K562 (cell line): ENCODE data around the gene S100A9. TPM values are rescaled to one million over a fixed set of nuclear protein-coding genes. Genes with fewer than 3 reads are reported as not detected.

Experiments used
- ATAC-seq: fragments of 200-7000 bp; cut with Tn5 transposase; 3 replicates; pipeline ENCODE4 v1.9.1; 2020; ENCODE audit warnings: moderate library complexity
- BruUV-seq: library from RNA; stranded (reverse); fragments of 400-500 nt; replicated peaks from 2 replicates; lab custom pipeline; 2021; lab: Mats Ljungman, UMichigan
- CTCF ChIA-PET: fragments of 300-600 bp; formaldehyde crosslinking; extraction: SDS; loops from one replicate; lab custom pipeline; 2021; ENCODE audit warnings: low intra/inter-chr PET ratio; lab: Yijun Ruan, JAX
- POLR2A ChIA-PET: fragments of 300-600, 350-650 bp; sonication (Branson Sonifier 250); formaldehyde crosslinking; extraction: SDS; loops from one replicate; lab custom pipeline; 2021; ENCODE audit warnings: antibody characterized with exemption, inconsistent platforms; lab: Yijun Ruan, JAX
- DNase-seq, 4 experiments: peaks; one replicate each; pipeline versions ENCODE4 v3.0.0 to v3.0.0-alpha.2; 2011 to 2018; ENCODE audit warnings: low spot score in 3 of 4, mixed read lengths in 3 of 4; ENCODE audit errors: extremely low read depth in 1 of 4
- FAIRE-seq: peaks from 2 replicates; lab custom pipeline; 2011; peaks lifted over from hg19 to GRCh38; lab: Jason Lieb, UNC
- H2AFZ ChIP-seq: 2 replicates; pipeline ENCODE4 v1.6.0; 2011; ENCODE audit warnings: low read depth, low read length, control low read depth, inconsistent platforms
- H3K27ac ChIP-seq: fragments of 200-600 bp; 3 replicates; pipeline ENCODE4 v1.8.0; 2011; ENCODE audit warnings: low read depth, mild to moderate bottlenecking, control low read depth, inconsistent platforms, low read length, moderate library complexity, mixed read lengths; ENCODE audit errors: extremely low read depth
- H3K27me3 ChIP-seq, 2 experiments: fragments of 300-600 bp in 1 of 2; 2 replicates in 1 of 2; 3 replicates in 1 of 2; pipeline versions ENCODE4 v1.6.0 to v1.8.0; 2011; ENCODE audit warnings: inconsistent platforms in 2 of 2, low read length in 2 of 2, mild to moderate bottlenecking in 1 of 2, mixed read lengths in 1 of 2, moderate library complexity in 1 of 2; ENCODE audit not compliant: control insufficient read depth in 2 of 2, insufficient read depth in 2 of 2
- H3K36me3 ChIP-seq: fragments of 300-600 bp; 3 replicates; pipeline ENCODE4 v1.8.0; 2011; ENCODE audit warnings: mild to moderate bottlenecking, low read length, inconsistent platforms; ENCODE audit not compliant: control insufficient read depth, insufficient read depth
- H3K4me1 ChIP-seq, 2 experiments: fragments of 200-600 bp in 1 of 2; replicated peaks in 1 of 2; 2 replicates in 1 of 2; 3 replicates in 1 of 2; pipeline versions ENCODE4 v1.5.1 to v1.8.0; 2011; ENCODE audit warnings: inconsistent platforms in 2 of 2, low read length in 2 of 2, mild to moderate bottlenecking in 1 of 2, mixed read lengths in 1 of 2, moderate library complexity in 1 of 2; ENCODE audit not compliant: control insufficient read depth in 2 of 2, insufficient read depth in 2 of 2
- H3K4me2 ChIP-seq: 2 replicates; pipeline ENCODE4 v1.6.1; 2011; ENCODE audit warnings: low read length, control low read depth, inconsistent platforms, mixed read lengths; ENCODE audit not compliant: insufficient read depth
- H3K4me3 ChIP-seq: fragments of 200-600 bp; sonication (generic), shearing (Covaris generic); 2 replicates; pipeline ENCODE4 v1.5.1; 2016; ENCODE audit warnings: control low read depth, inconsistent platforms
- H3K79me2 ChIP-seq: fragments of 200-600 bp; 3 replicates; pipeline ENCODE4 v1.8.0; 2011; ENCODE audit warnings: low read length, inconsistent platforms; ENCODE audit not compliant: control insufficient read depth, insufficient read depth
- H3K9ac ChIP-seq, 2 experiments: 2 replicates each; pipeline versions ENCODE4 v1.6.0 to v1.6.1; 2011; ENCODE audit warnings: low read depth in 2 of 2, low read length in 2 of 2, control low read depth in 1 of 2, inconsistent platforms in 1 of 2, mild to moderate bottlenecking in 1 of 2, mixed read lengths in 1 of 2; ENCODE audit not compliant: insufficient read depth in 1 of 2
- H3K9me1 ChIP-seq: one replicate; pipeline ENCODE4 v1.6.0; 2011; ENCODE audit warnings: inconsistent platforms, mild to moderate bottlenecking, low read length, moderate library complexity; ENCODE audit not compliant: control insufficient read depth, insufficient read depth
- H3K9me3 ChIP-seq: replicated peaks from 2 replicates; pipeline ENCODE4 v1.5.1; 2011; ENCODE audit warnings: low read depth, low read length, inconsistent platforms; ENCODE audit not compliant: control insufficient read depth, insufficient read depth
- H4K20me1 ChIP-seq: replicated peaks from 2 replicates; pipeline ENCODE4 v1.6.1; 2011; ENCODE audit warnings: low read length, inconsistent platforms, mixed read lengths; ENCODE audit not compliant: control insufficient read depth, insufficient read depth
- L3MBTL2 ChIP-seq: fragments of 450-650 bp; IDR thresholded peaks from 2 replicates; pipeline ENCODE4 v1.6.1; 2016; ENCODE audit warnings: mild to moderate bottlenecking, moderate library complexity
- NRF1 ChIP-seq, 2 experiments: fragments of 450-650 bp; IDR thresholded peaks in 1 of 2; conservative IDR thresholded peaks in 1 of 2; 2 replicates each; pipeline ENCODE4 v1.6.1; 2014; ENCODE audit warnings: mild to moderate bottlenecking in 2 of 2
- RAD21 ChIP-seq, 2 experiments: fragments of 250-450 bp in 1 of 2; fragments of 450-650 bp in 1 of 2; sonication (Bioruptor Pico) in 1 of 2; formaldehyde crosslinking in 1 of 2; IDR thresholded peaks in 1 of 2; conservative IDR thresholded peaks in 1 of 2; 2 replicates each; pipeline versions ENCODE4 v1.4.0 to v1.8.0; 2020 to 2022; ENCODE audit warnings: mild to moderate bottlenecking in 2 of 2, moderate library complexity in 1 of 2
- RB1 ChIP-seq: fragments of 450-650 bp; IDR thresholded peaks from 2 replicates; pipeline ENCODE4 v1.6.1; 2017; ENCODE audit warnings: low read depth, mild to moderate bottlenecking
- SMC3 ChIP-seq: conservative IDR thresholded peaks from 2 replicates; pipeline ENCODE4 v1.6.1; 2011; ENCODE audit warnings: low read depth, low read length, improper control_type of control experiment; ENCODE audit not compliant: insufficient read depth
- THRAP3 ChIP-seq: fragments of 450-650 bp; IDR thresholded peaks from 2 replicates; pipeline ENCODE4 v1.6.1; 2016; ENCODE audit warnings: mild to moderate bottlenecking, inconsistent platforms, borderline replicate concordance
- WGBS: fragments of 100-300 bp; shearing (Covaris generic); methylation state at CpG from one replicate; pipeline ENCODE4 v1.1.6; 2016; ENCODE audit warnings: low coverage, mixed read lengths; ENCODE audit not compliant: insufficient coverage; ENCODE audit errors: missing lambda C conversion rate; 5-methylcytosine and 5-hydroxymethylcytosine counted together
- in situ Hi-C: fragments of 300-500 bp; cut with MboI; formaldehyde crosslinking; loops from 4 replicates; pipeline ENCODE4 v1.15.0; 2018; ENCODE audit warnings: inconsistent platforms, mixed read lengths
- intact Hi-C: fragments of 100-400 bp; cut with micrococcal nuclease; formaldehyde crosslinking; loops from 2 replicates; pipeline ENCODE4 v1.14.2; 2022
- polyA plus RNA-seq, 8 experiments: library from polyadenylated mRNA; depleted of rRNA in 4 of 8; stranded (reverse) in 5 of 8; unstranded in 3 of 8; fragments of >200 nt; fragmentation: Nextera tagmentation in 2 of 8; fragmentation: Illumina TruSeq in 1 of 8; extraction: Ambion mirVana in 2 of 8; extraction: Trizol in 1 of 8; gene quantifications; 2 replicates each; pipeline versions ENCODE4 v1.2.1 to v1.2.3, GENCODE V29; 2011 to 2014; ENCODE audit warnings: inconsistent platforms in 1 of 8, missing spikeins in 1 of 8
- total RNA-seq, 7 experiments: library from RNA; depleted of rRNA in 6 of 7; stranded (reverse); fragments of >200 nt in 6 of 7; fragmentation: Illumina TruSeq in 2 of 7; extraction: Trizol in 2 of 7; gene quantifications; 2 replicates each; pipeline versions ENCODE4 v1.2.1 to v1.2.3, GENCODE V29; 2011 to 2021; ENCODE audit warnings: low replicate concordance in 1 of 7
- TF ChIP-seq, protein P1 (sequence below), 3 experiments: IDR thresholded peaks in 2 of 3; conservative IDR thresholded peaks in 1 of 3; 2 replicates each; pipeline ENCODE4 v1.5.1; 2011 to 2012; ENCODE audit warnings: low read length in 3 of 3, mild to moderate bottlenecking in 3 of 3, control low read depth in 2 of 3, improper control_type of control experiment in 1 of 3, inconsistent platforms in 1 of 3, low read depth in 1 of 3, mixed read lengths in 1 of 3, moderate library complexity in 1 of 3; ENCODE audit not compliant: insufficient read depth in 2 of 3

Gene S100A9
- total and polyA plus RNA-seq, 9 of the 15 experiments (the other 6 are each of a cell fraction or from before 2014, with no cell fraction given) = 0.80 TPM; not detected in 8

DNA sequence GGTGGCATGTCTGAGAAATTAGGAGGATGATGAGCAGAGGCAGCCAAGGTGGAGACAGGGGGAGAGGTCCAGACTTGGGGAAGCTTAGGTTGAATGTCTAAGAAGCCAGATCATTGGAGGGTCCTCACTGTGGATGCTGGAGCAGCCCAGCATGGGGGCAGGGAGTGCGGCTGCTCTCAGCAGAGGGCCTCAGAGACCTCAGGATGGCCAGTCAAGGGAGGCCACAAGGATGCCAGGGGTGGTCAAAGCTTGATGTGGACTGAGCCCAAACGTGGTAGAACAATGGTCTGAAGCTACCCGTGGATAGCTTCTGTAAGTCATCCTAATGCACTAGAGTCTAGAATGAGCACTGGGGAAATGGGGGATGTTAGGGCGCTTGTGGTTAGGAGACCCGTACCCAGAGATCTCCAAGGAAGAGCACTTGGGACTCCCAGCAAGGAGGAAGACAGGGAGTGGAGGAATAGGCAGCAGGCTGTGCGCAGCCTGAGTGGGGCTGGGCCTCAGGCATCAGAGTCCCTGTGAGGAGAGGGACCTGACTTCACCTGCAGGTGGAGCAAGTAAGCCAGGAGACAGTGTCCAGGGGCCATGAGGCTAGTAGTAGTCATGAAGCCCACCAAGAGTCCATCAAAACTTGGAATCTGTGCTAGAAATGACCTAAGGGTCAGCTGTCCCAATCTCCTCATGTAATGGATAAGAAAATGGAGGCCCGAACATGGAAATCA is 4.3 kb upstream of the S100A9 start:
- TF ChIP-seq NRF1 (conservative IDR thresholded peaks at IDR 0.05 in 1 of 2, IDR thresholded peaks at IDR 0.05 in 1 of 2) = peak in 1 of 2 experiments; percentile 40; a peak in 2 of 4 replicates
- TF ChIP-seq L3MBTL2 = no peak
- TF ChIP-seq, protein P1, sequence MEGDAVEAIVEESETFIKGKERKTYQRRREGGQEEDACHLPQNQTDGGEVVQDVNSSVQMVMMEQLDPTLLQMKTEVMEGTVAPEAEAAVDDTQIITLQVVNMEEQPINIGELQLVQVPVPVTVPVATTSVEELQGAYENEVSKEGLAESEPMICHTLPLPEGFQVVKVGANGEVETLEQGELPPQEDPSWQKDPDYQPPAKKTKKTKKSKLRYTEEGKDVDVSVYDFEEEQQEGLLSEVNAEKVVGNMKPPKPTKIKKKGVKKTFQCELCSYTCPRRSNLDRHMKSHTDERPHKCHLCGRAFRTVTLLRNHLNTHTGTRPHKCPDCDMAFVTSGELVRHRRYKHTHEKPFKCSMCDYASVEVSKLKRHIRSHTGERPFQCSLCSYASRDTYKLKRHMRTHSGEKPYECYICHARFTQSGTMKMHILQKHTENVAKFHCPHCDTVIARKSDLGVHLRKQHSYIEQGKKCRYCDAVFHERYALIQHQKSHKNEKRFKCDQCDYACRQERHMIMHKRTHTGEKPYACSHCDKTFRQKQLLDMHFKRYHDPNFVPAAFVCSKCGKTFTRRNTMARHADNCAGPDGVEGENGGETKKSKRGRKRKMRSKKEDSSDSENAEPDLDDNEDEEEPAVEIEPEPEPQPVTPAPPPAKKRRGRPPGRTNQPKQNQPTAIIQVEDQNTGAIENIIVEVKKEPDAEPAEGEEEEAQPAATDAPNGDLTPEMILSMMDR (IDR thresholded peaks at IDR 0.05 in 2 of 3, conservative IDR thresholded peaks at IDR 0.05 in 1 of 3; ENCODE audit: insufficient read depth in 2 of 3, low read depth in 1 of 3, low read length in 3 of 3) = peak; percentile 58 to 62 (median 62); a peak in 5 of 6 replicates
- peak; percentile 42; the same call in 1 of the 2 replicates for TF ChIP-seq SMC3
- TF ChIP-seq RAD21 (CRISPR knock-in tag; conservative IDR thresholded peaks at IDR 0.05 in 1 of 2, IDR thresholded peaks at IDR 0.05 in 1 of 2) = peak; percentile 11 to 51; a peak in 2 of 4 replicates
- 0 out of 2 replicates have a peak, but pooled peaks have one; percentile 22 for TF ChIP-seq RB1
- no peak for TF ChIP-seq THRAP3
- H3K36me3 ChIP-seq = no peaks in the 10 kb centered on the region
- no peak overlapping the region for H3K27ac ChIP-seq
- H3K9me1 ChIP-seq = no peaks in the 10 kb centered on the region
- no peaks in the 10 kb centered on the region for H3K9me3 ChIP-seq
- POLR2A ChIA-PET = interaction anchor here (0.6 to 2.0 kb wide), 3 partner anchors 10 to 985 kb away, joined by 3 to 6 read pairs (median 3); no protein-coding TSS in a partner anchor
- DNase-seq (peak; percentile 39 to 69 (median 52)), FAIRE-seq (peak; percentile 74), ATAC-seq (peak; percentile 78)
- WGBS = 17% methylated on average over 7 of the region's 7 CpGs
- H3K79me2 ChIP-seq = no peaks in the 10 kb centered on the region
- H4K20me1 ChIP-seq = peaks cover 3% of the 10 kb centered on the region; the same call in 1 of the 2 replicates
- H3K4me2 ChIP-seq = no peak overlapping the region
- no peak overlapping the region for H2AFZ ChIP-seq
- CTCF ChIA-PET = interaction anchor here (0.6 to 3.1 kb wide), 5 partner anchors 41 to 1059 kb away, joined by 3 to 48 read pairs (median 3); partner anchors contain the start of gene PGLYRP3
- peaks cover 0 to 3% of the 10 kb centered on the region in 2 experiments; a peak in 1 of 5 replicates for H3K4me1 ChIP-seq
- BruUV-seq = no TSS peak
- H3K9ac ChIP-seq = no peak overlapping the region
- in situ Hi-C loops = loop anchor here (5.0 to 10.0 kb wide), 2 partner anchors 154 to 401 kb away; no protein-coding TSS in a partner anchor
- H3K27me3 ChIP-seq = peaks cover 7 to 39% of the 10 kb centered on the region in 2 experiments; a peak in 4 of 5 replicates
- intact Hi-C loops = loop anchor here (2.0 to 10.0 kb wide), 3 partner anchors 215 to 631 kb away; partner anchors contain the start of gene RAB13
- H3K4me3 ChIP-seq = no peak overlapping the region
